ENCODE results near the gene NPY5R.

DNA sequence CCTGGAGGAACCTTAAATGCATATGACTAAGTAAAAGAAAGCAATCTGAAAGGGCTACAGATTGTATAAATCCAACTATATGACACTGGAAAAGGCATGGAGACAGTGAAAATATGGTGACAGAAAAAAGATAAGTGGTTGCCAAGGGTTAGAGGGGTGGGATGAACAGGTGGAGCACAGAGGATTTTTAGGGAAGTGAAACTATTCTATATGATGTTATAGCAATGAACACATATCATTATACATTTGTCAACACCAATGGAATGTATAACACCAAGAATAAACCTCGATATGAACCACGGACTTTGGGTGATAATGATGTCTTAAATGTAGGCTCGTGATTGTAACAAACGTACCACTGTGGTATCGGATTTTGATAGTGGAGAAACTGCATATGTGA, 40.7 kb downstream of the NPY5R start:
- TF ChIP-seq POLR2A (IDR thresholded peaks at IDR 0.05; ENCODE audit: low read depth, low read length) (no peak), MXI1 (IDR thresholded peaks at IDR 0.05; ENCODE audit: borderline replicate concordance, low read depth, low read length) (no peak), MAZ (IDR thresholded peaks at IDR 0.05; ENCODE audit: borderline replicate concordance, low read depth, low read length) (no peak)
- TF ChIP-seq, protein P1, sequence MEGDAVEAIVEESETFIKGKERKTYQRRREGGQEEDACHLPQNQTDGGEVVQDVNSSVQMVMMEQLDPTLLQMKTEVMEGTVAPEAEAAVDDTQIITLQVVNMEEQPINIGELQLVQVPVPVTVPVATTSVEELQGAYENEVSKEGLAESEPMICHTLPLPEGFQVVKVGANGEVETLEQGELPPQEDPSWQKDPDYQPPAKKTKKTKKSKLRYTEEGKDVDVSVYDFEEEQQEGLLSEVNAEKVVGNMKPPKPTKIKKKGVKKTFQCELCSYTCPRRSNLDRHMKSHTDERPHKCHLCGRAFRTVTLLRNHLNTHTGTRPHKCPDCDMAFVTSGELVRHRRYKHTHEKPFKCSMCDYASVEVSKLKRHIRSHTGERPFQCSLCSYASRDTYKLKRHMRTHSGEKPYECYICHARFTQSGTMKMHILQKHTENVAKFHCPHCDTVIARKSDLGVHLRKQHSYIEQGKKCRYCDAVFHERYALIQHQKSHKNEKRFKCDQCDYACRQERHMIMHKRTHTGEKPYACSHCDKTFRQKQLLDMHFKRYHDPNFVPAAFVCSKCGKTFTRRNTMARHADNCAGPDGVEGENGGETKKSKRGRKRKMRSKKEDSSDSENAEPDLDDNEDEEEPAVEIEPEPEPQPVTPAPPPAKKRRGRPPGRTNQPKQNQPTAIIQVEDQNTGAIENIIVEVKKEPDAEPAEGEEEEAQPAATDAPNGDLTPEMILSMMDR (conservative IDR thresholded peaks at IDR 0.05; ENCODE audit: low read depth, low read length): no peak
- TF ChIP-seq, protein P2, sequence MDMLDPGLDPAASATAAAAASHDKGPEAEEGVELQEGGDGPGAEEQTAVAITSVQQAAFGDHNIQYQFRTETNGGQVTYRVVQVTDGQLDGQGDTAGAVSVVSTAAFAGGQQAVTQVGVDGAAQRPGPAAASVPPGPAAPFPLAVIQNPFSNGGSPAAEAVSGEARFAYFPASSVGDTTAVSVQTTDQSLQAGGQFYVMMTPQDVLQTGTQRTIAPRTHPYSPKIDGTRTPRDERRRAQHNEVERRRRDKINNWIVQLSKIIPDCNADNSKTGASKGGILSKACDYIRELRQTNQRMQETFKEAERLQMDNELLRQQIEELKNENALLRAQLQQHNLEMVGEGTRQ (IDR thresholded peaks at IDR 0.05; ENCODE audit: low read depth, low read length): no peak

All from IMR-90 (cell line).